Activated CD4-positive, alpha-beta T cell treated with anti-CD3 and anti-CD28 coated beads for 36 hours (primary cell): ENCODE measurements around the gene MAB21L1. TPM values are rescaled to one million over a fixed set of nuclear protein-coding genes. Genes with fewer than 3 reads are reported as not detected.
A peak's percentile ranks its signal among the peaks of the same experiment; 100 is the strongest.

Source experiments
- ATAC-seq: fragments of 200-7000 bp; cut with Tn5 transposase; one replicate; pipeline ENCODE4 v1.10.0; 2021; ENCODE audit warnings: mild to moderate bottlenecking, moderate library complexity
- CTCF ChIA-PET: fragments of 350-600 bp; sonication (Branson Sonifier 250); formaldehyde crosslinking; loops from one replicate; lab custom pipeline; 2021; ENCODE audit warnings: antibody characterized with exemption; lab: Charles Lee
- POLR2A ChIA-PET: fragments of 350-600 bp; sonication (Branson Sonifier 250); formaldehyde crosslinking; loops from one replicate; lab custom pipeline; 2021; ENCODE audit warnings: antibody characterized with exemption, inconsistent platforms; lab: Charles Lee
- DNase-seq: peaks from one replicate; pipeline ENCODE4 v3.0.0-alpha.2; 2020
- H3K27ac Mint-ChIP-seq: one replicate; pipeline ENCODE4 v1.8.0; 2021; ENCODE audit warnings: mixed read lengths
- H3K27me3 Mint-ChIP-seq: one replicate; pipeline ENCODE4 v1.8.0; 2021; ENCODE audit warnings: mixed read lengths
- H3K36me3 Mint-ChIP-seq: one replicate; pipeline ENCODE4 v1.8.0; 2021; ENCODE audit warnings: low read depth, mixed read lengths
- H3K4me1 Mint-ChIP-seq: one replicate; pipeline ENCODE4 v1.8.0; 2021; ENCODE audit warnings: mixed read lengths
- H3K4me3 Mint-ChIP-seq: one replicate; pipeline ENCODE4 v1.8.0; 2021; ENCODE audit warnings: mild to moderate bottlenecking, moderate library complexity, mixed read lengths
- H3K9me3 Mint-ChIP-seq: one replicate; pipeline ENCODE4 v1.8.0; 2021; ENCODE audit warnings: low read depth, mixed read lengths
- intact Hi-C, 2 experiments: fragments of 100-400 bp; cut with DNase I in 1 of 2; cut with micrococcal nuclease in 1 of 2; formaldehyde crosslinking; loops; one replicate each; pipeline versions ENCODE4 v1.14.2 to v1.15.1; 2022 to 2024; cut with DNase I, micrococcal nuclease
- total RNA-seq, 2 experiments: library from RNA; stranded (reverse); gene quantifications; one replicate each; pipeline ENCODE4 v1.2.3, GENCODE V29; 2021

The MAB21L1 gene
- total RNA-seq, 2 experiments from 2014 or later, result not detected

GRCh38 chr13:35479038-35479492, 2.6 kb upstream of the MAB21L1 start:
- no peak for DNase-seq

GRCh38 chr13:35478271-35479037, 2.0 kb upstream of the MAB21L1 start:
- Mint-ChIP-seq H3K36me3 (no peaks in the 10 kb centered on the region), H3K4me3 (no peak overlapping the region), H3K27me3 (peaks cover 56% of the 10 kb centered on the region)

More at GRCh38 chr13:35479038-35479492, 2.6 kb upstream of the MAB21L1 start:
- intact Hi-C loops, result loop anchor here in 1 of 2 experiments (5.0 kb wide), 1 partner anchor 953 kb away; the partner anchor contains the start of gene CCNA1
- no peak for ATAC-seq
- no peaks in the 10 kb centered on the region for H3K36me3 Mint-ChIP-seq
- POLR2A ChIA-PET, result no interaction called here
- H3K9me3 Mint-ChIP-seq, result no peaks in the 10 kb centered on the region
- H3K27ac Mint-ChIP-seq, result no peak overlapping the region
- H3K27me3 Mint-ChIP-seq, result peaks cover 52% of the 10 kb centered on the region
- peaks cover 24% of the 10 kb centered on the region for H3K4me1 Mint-ChIP-seq
- CTCF ChIA-PET, result interaction anchor here (0.6 to 1.0 kb wide), 2 partner anchors 48 to 355 kb away, joined by 3 read pairs; no protein-coding TSS in a partner anchor
- H3K4me3 Mint-ChIP-seq, result no peak overlapping the region

GRCh38 chr13:35477386-35477946, 977 bp upstream of the MAB21L1 start:
- H3K9me3 Mint-ChIP-seq, result no peaks in the 10 kb centered on the region
- peaks cover 58% of the 10 kb centered on the region for H3K27me3 Mint-ChIP-seq
- H3K36me3 Mint-ChIP-seq, result no peaks in the 10 kb centered on the region
- H3K4me3 Mint-ChIP-seq, result no peak overlapping the region
- H3K4me1 Mint-ChIP-seq, result peaks cover 24% of the 10 kb centered on the region
- intact Hi-C loops, result loop anchor here in 1 of 2 experiments (5.0 kb wide), 1 partner anchor 955 kb away; the partner anchor contains the start of gene CCNA1
- no peak for ATAC-seq
- POLR2A ChIA-PET, result no interaction called here
- no peak for DNase-seq
- H3K27ac Mint-ChIP-seq, result no peak overlapping the region
- CTCF ChIA-PET, result interaction anchor here (0.7 kb wide), 1 partner anchor 19 kb away, joined by 4 read pairs; no protein-coding TSS in a partner anchor

More at GRCh38 chr13:35478271-35479037, 2.0 kb upstream of the MAB21L1 start:
- Mint-ChIP-seq H3K27ac (no peak overlapping the region), H3K9me3 (no peaks in the 10 kb centered on the region), H3K4me1 (peaks cover 24% of the 10 kb centered on the region)
- intact Hi-C loops, result loop anchor here in 1 of 2 experiments (5.0 kb wide), 1 partner anchor 954 kb away; the partner anchor contains the start of gene CCNA1
- ChIA-PET POLR2A (no interaction called here), CTCF (interaction anchor here (0.6 to 1.0 kb wide), 3 partner anchors 20 to 355 kb away, joined by 3 to 4 read pairs (median 3); no protein-coding TSS in a partner anchor)
- peak; percentile 10 for DNase-seq
- ATAC-seq, result no peak

- intact Hi-C loops, result loop anchor here in 1 of 2 experiments (5.0 kb wide), 1 partner anchor 957 kb away; the partner anchor contains the start of gene CCNA1
- ChIA-PET CTCF (no interaction called here), POLR2A (no interaction called here)
- peaks cover 1% of the 10 kb centered on the region for H3K9me3 Mint-ChIP-seq
- peaks cover 75% of the 10 kb centered on the region for H3K27me3 Mint-ChIP-seq
- ATAC-seq (peak; percentile 52), DNase-seq (peak; percentile 38)
- no peak overlapping the region for H3K27ac Mint-ChIP-seq
- peak overlapping the region; percentile 68 for H3K4me3 Mint-ChIP-seq
- H3K36me3 Mint-ChIP-seq, result peaks cover 4% of the 10 kb centered on the region
- H3K4me1 Mint-ChIP-seq, result peaks cover 34% of the 10 kb centered on the region
Measured at GRCh38 chr13:35475212-35475959, 1.1 kb downstream of the MAB21L1 start.

GRCh38 chr13:35474496-35475211, 1.8 kb downstream of the MAB21L1 start:
- DNase-seq (peak; percentile 9), ATAC-seq (no peak)
- H3K4me1 Mint-ChIP-seq, result peaks cover 35% of the 10 kb centered on the region
- no peak overlapping the region for H3K27ac Mint-ChIP-seq
- peaks cover 5% of the 10 kb centered on the region for H3K9me3 Mint-ChIP-seq
- intact Hi-C loops, result loop anchor here in 1 of 2 experiments (5.0 kb wide), 2 partner anchors 532 to 958 kb away; partner anchors contain the start of genes CCNA1 and NBEA
- ChIA-PET CTCF (no interaction called here), POLR2A (no interaction called here)
- peaks cover 80% of the 10 kb centered on the region for H3K27me3 Mint-ChIP-seq
- peaks cover 4% of the 10 kb centered on the region for H3K36me3 Mint-ChIP-seq
- H3K4me3 Mint-ChIP-seq, result peak overlapping the region; percentile 68

GRCh38 chr13:35473802-35474201, 2.7 kb downstream of the MAB21L1 start:
- H3K36me3 Mint-ChIP-seq, result peaks cover 4% of the 10 kb centered on the region
- ChIA-PET POLR2A (no interaction called here), CTCF (no interaction called here)
- peaks cover 5% of the 10 kb centered on the region for H3K9me3 Mint-ChIP-seq
- no peak overlapping the region for H3K4me3 Mint-ChIP-seq
- H3K4me1 Mint-ChIP-seq, result peaks cover 35% of the 10 kb centered on the region
- DNase-seq (no peak), ATAC-seq (no peak)
- H3K27ac Mint-ChIP-seq, result no peak overlapping the region
- intact Hi-C loops, result loop anchor here in 1 of 2 experiments (5.0 kb wide), 1 partner anchor 532 kb away; the partner anchor contains the start of gene NBEA
- peaks cover 78% of the 10 kb centered on the region for H3K27me3 Mint-ChIP-seq

GRCh38 chr13:35473206-35473775, 3.2 kb downstream of the MAB21L1 start:
- Mint-ChIP-seq H3K4me3 (no peak overlapping the region), H3K27me3 (peaks cover 77% of the 10 kb centered on the region), H3K36me3 (peaks cover 4% of the 10 kb centered on the region), H3K9me3 (peaks cover 5% of the 10 kb centered on the region), H3K4me1 (peaks cover 33% of the 10 kb centered on the region), H3K27ac (no peak overlapping the region)
- CTCF ChIA-PET, result no interaction called here
- intact Hi-C loops, result loop anchor here in 1 of 2 experiments (5.0 kb wide), 1 partner anchor 531 kb away; the partner anchor contains the start of gene NBEA
- ATAC-seq (no peak), DNase-seq (no peak)
- POLR2A ChIA-PET, result no interaction called here

GRCh38 chr13:35472323-35472881, 4.1 kb downstream of the MAB21L1 start:
- Mint-ChIP-seq H3K27ac (no peak overlapping the region), H3K4me3 (no peak overlapping the region), H3K4me1 (peaks cover 28% of the 10 kb centered on the region), H3K36me3 (peaks cover 4% of the 10 kb centered on the region), H3K27me3 (peaks cover 72% of the 10 kb centered on the region), H3K9me3 (peaks cover 5% of the 10 kb centered on the region)
- intact Hi-C loops, result loop anchor here in 1 of 2 experiments (5.0 kb wide), 1 partner anchor 530 kb away; the partner anchor contains the start of gene NBEA
- ATAC-seq, result no peak
- POLR2A ChIA-PET, result no interaction called here
- CTCF ChIA-PET, result no interaction called here
- DNase-seq, result peak; percentile 8

- Mint-ChIP-seq H3K4me1 (peaks cover 26% of the 10 kb centered on the region), H3K9me3 (peaks cover 5% of the 10 kb centered on the region), H3K27me3 (peaks cover 71% of the 10 kb centered on the region), H3K4me3 (no peak overlapping the region), H3K27ac (no peak overlapping the region), H3K36me3 (peaks cover 4% of the 10 kb centered on the region)
- intact Hi-C loops, result loop anchor here in 1 of 2 experiments (5.0 kb wide), 1 partner anchor 530 kb away; the partner anchor contains the start of gene NBEA
- no peak for ATAC-seq
- CTCF ChIA-PET, result no interaction called here
- no peak for DNase-seq
- POLR2A ChIA-PET, result no interaction called here
Measured at GRCh38 chr13:35471706-35472322, 4.7 kb downstream of the MAB21L1 start.
